ENCODE measurements around the gene RAPGEFL1.

GRCh38 chr17:40130352-40131042 lies 46.8 kb upstream of the RAPGEFL1 start:
- no peak for TF ChIP-seq CTCF (IDR thresholded peaks at IDR 0.05)
- TF ChIP-seq POLR2A (IDR thresholded peaks at IDR 0.05), result no peak
